HG02798 (cell line): ENCODE data around the gene PRKG1.
"Not testable (repeated sequence)": the region's sequence is repeated elsewhere in the genome, so short reads cannot be mapped to it uniquely, and the experiment has no call there.

Experiments used
- ATAC-seq: cut with Tn5 transposase; IDR thresholded peaks from one replicate; pipeline ENCODE4 v1.9.1; 2021; ENCODE audit warnings: mild to moderate bottlenecking; ENCODE audit not compliant: unreplicated experiment, poor library complexity

The PRKG1 gene

GRCh38 chr10:51707392-51707791, 633.1 kb downstream of the PRKG1 start:
- no peak for ATAC-seq

GRCh38 chr10:51707821-51708424, 633.6 kb downstream of the PRKG1 start:
- no peak for ATAC-seq

GRCh38 chr10:51708609-51709008, 634.3 kb downstream of the PRKG1 start:
- no peak for ATAC-seq

- ATAC-seq, result no peak
These were observed 635.2 kb downstream of the PRKG1 start for GRCh38 chr10:51709324-51709972.

- ATAC-seq, result no peak
These were observed 637.2 kb downstream of the PRKG1 start for GRCh38 chr10:51711519-51711891.

GRCh38 chr10:51716981-51717380, 642.7 kb downstream of the PRKG1 start:
- ATAC-seq, result no peak

- ATAC-seq, result no peak
These were observed 644.6 kb downstream of the PRKG1 start for GRCh38 chr10:51718804-51719291.

GRCh38 chr10:51724038-51724437, 649.8 kb downstream of the PRKG1 start:
- no peak for ATAC-seq

- no peak for ATAC-seq
These were observed 655.7 kb downstream of the PRKG1 start for GRCh38 chr10:51729822-51730555.

GRCh38 chr10:51733057-51733456, 658.8 kb downstream of the PRKG1 start:
- ATAC-seq, result no peak

GRCh38 chr10:51743146-51743545, 668.9 kb downstream of the PRKG1 start:
- peak; percentile 93 for ATAC-seq

- peak; percentile 36 for ATAC-seq
These were observed 670.1 kb downstream of the PRKG1 start for GRCh38 chr10:51744235-51745000.

- no peak for ATAC-seq
These were observed 671.1 kb downstream of the PRKG1 start for GRCh38 chr10:51745397-51745796.

GRCh38 chr10:51747216-51747615, 672.9 kb downstream of the PRKG1 start:
- no peak for ATAC-seq

GRCh38 chr10:51748959-51749358, 674.7 kb downstream of the PRKG1 start:
- ATAC-seq, result no peak

- no peak for ATAC-seq
These were observed 684.1 kb downstream of the PRKG1 start for GRCh38 chr10:51758366-51758765.

GRCh38 chr10:51758838-51759237, 684.6 kb downstream of the PRKG1 start:
- not testable (repeated sequence) for ATAC-seq

GRCh38 chr10:51759896-51760534, 685.7 kb downstream of the PRKG1 start:
- no peak for ATAC-seq

GRCh38 chr10:51760864-51761640, 686.8 kb downstream of the PRKG1 start:
- ATAC-seq, result no peak
